ENCODE data around the gene RASA3. TPM values are rescaled to one million over a fixed set of nuclear protein-coding genes. Genes with fewer than 3 reads are reported as not detected.

Gene RASA3
- total RNA-seq, 1 experiment from 2014 or later, result 9.1 TPM

DNA sequence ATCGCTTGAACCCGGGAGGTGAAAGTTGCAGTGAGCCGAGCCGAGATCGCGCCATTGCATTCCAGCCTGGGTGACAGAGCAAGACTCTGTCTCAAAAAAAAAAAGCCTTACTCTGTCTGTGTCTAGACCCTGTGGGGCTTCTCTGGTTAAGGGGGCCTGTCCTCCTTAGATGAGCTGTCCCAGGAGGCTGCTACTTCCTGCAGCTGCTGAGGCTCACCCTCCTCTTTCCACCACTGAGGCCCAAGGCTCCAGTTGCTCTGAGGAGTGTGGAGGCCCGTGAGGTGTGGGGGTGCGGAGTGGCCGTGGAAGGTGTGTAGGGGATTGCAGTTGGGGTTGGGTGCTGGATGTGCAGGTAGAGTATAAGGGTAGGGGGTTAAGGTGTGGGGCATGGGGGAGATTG lies 22.1 kb upstream of the RASA3 start:
- Histone ChIP-seq H3K36me3 (ENCODE audit: low read depth, low read length) (no peaks in the 10 kb centered on the region), H2AFZ (ENCODE audit: low read length) (no peak overlapping the region), H3K9me3 (ENCODE audit: low read length) (no peaks in the 10 kb centered on the region), H3K4me1 (ENCODE audit: insufficient read depth, low read length) (peaks cover 15% of the 10 kb centered on the region), H3K9ac (ENCODE audit: low read length) (no peak overlapping the region), H4K20me1 (ENCODE audit: low read length) (no peaks in the 10 kb centered on the region), H3F3A (ENCODE audit: low read length, unreplicated experiment) (no peaks in the 10 kb centered on the region), H3K79me2 (ENCODE audit: low read length) (no peaks in the 10 kb centered on the region), H3K4me3 (ENCODE audit: low read length) (no peak overlapping the region), H3K9me2 (replicated peaks; ENCODE audit: low read length) (no peaks in the 10 kb centered on the region), H3K27me3 (ENCODE audit: low read length) (no peaks in the 10 kb centered on the region), H3K27ac (ENCODE audit: low read length) (no peak overlapping the region), H3K4me2 (ENCODE audit: low read length) (no peak overlapping the region)
- intact Hi-C loops (cut with micrococcal nuclease), result loop anchor here (5.0 kb wide), 1 partner anchor 68 kb away; no protein-coding TSS in a partner anchor
- DNase-seq (no peak), ATAC-seq (no peak)
- no TSS peak for BruUV-seq (replicated peaks)
- ChIA-PET POLR2A (ENCODE audit: unreplicated experiment) (no interaction called here), CTCF (no interaction called here)
- TF ChIP-seq CTCF (conservative IDR thresholded peaks at IDR 0.05; ENCODE audit: low read depth, low read length), result no peak
- no peak for TF ChIP-seq EZH2phosphoT487 (IDR thresholded peaks at IDR 0.05; ENCODE audit: borderline replicate concordance, low read length)
- no peak for TF ChIP-seq EZH2 (IDR thresholded peaks at IDR 0.05; ENCODE audit: low read length, unreplicated experiment)

DNA sequence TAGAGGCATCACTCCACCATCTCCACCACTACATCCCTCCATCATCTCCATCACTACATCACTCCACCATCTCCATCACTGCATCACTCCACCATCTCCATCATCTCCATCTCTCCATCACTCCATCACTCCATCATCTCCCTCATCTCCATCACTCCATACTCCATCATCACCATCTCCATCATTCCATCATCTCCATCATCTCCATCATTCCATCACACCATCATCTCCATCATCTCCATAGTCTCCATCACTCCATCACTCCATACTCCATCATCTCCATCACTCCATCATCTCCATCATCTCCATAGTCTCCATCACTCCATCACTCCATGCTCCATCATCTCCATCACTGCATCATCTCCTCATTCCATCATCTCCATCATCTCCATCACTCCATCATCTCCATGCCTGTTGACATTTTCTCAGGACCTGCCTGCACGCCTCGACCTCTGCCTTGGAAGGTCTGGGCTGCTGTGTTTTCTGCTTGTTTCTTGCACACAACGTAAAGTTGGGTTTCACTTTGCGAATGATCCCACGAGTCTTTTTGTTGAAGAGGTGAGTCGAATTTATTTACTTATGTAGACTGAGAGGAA lies 21.2 kb upstream of the RASA3 start:
- ChIA-PET POLR2A (ENCODE audit: unreplicated experiment) (no interaction called here), CTCF (no interaction called here)
- no peak for TF ChIP-seq CTCF (conservative IDR thresholded peaks at IDR 0.05; ENCODE audit: low read depth, low read length)
- Histone ChIP-seq H3K27ac (ENCODE audit: low read length) (no peak overlapping the region), H4K20me1 (ENCODE audit: low read length) (no peaks in the 10 kb centered on the region), H3F3A (ENCODE audit: low read length, unreplicated experiment) (no peaks in the 10 kb centered on the region), H3K9me2 (replicated peaks; ENCODE audit: low read length) (no peaks in the 10 kb centered on the region), H3K4me2 (ENCODE audit: low read length) (no peak overlapping the region), H2AFZ (ENCODE audit: low read length) (no peak overlapping the region), H3K9me3 (ENCODE audit: low read length) (no peaks in the 10 kb centered on the region), H3K4me3 (ENCODE audit: low read length) (no peak overlapping the region), H3K4me1 (ENCODE audit: insufficient read depth, low read length) (peaks cover 15% of the 10 kb centered on the region), H3K27me3 (ENCODE audit: low read length) (no peaks in the 10 kb centered on the region), H3K36me3 (ENCODE audit: low read depth, low read length) (no peaks in the 10 kb centered on the region), H3K79me2 (ENCODE audit: low read length) (no peaks in the 10 kb centered on the region), H3K9ac (ENCODE audit: low read length) (no peak overlapping the region)
- BruUV-seq (replicated peaks), result no TSS peak
- DNase-seq (no peak), ATAC-seq (no peak)
- intact Hi-C loops (cut with micrococcal nuclease), result loop anchor here (5.0 kb wide), 1 partner anchor 69 kb away; no protein-coding TSS in a partner anchor

GRCh38 chr13:114152831-114153371 lies 20.5 kb upstream of the RASA3 start:
- no peaks in the 10 kb centered on the region for H3K9me3 ChIP-seq (ENCODE audit: low read length)
- H3K79me2 ChIP-seq (ENCODE audit: low read length), result no peaks in the 10 kb centered on the region
- H3K4me2 ChIP-seq (ENCODE audit: low read length), result no peak overlapping the region
- H4K20me1 ChIP-seq (ENCODE audit: low read length), result no peaks in the 10 kb centered on the region
- no peak overlapping the region for H3K4me3 ChIP-seq (ENCODE audit: low read length)
- ChIA-PET POLR2A (ENCODE audit: unreplicated experiment) (no interaction called here), CTCF (no interaction called here)
- H3K27me3 ChIP-seq (ENCODE audit: low read length), result no peaks in the 10 kb centered on the region
- no peak for DNase-seq
- H3K9ac ChIP-seq (ENCODE audit: low read length), result no peak overlapping the region
- no peak overlapping the region for H3K27ac ChIP-seq (ENCODE audit: low read length)
- H3K4me1 ChIP-seq (ENCODE audit: insufficient read depth, low read length), result peaks cover 15% of the 10 kb centered on the region
- no peak overlapping the region for H2AFZ ChIP-seq (ENCODE audit: low read length)
- no peaks in the 10 kb centered on the region for H3F3A ChIP-seq (ENCODE audit: low read length, unreplicated experiment)
- ATAC-seq, result no peak
- TF ChIP-seq EZH2phosphoT487 (IDR thresholded peaks at IDR 0.05; ENCODE audit: borderline replicate concordance, low read length), result no peak
- TF ChIP-seq CTCF (conservative IDR thresholded peaks at IDR 0.05; ENCODE audit: low read depth, low read length), result no peak
- no peak for TF ChIP-seq EZH2 (IDR thresholded peaks at IDR 0.05; ENCODE audit: low read length, unreplicated experiment)
- intact Hi-C loops (cut with micrococcal nuclease), result loop anchor here (5.0 kb wide), 1 partner anchor 69 kb away; no protein-coding TSS in a partner anchor
- no TSS peak for BruUV-seq (replicated peaks)
- no peaks in the 10 kb centered on the region for H3K9me2 ChIP-seq (replicated peaks; ENCODE audit: low read length)
- no peaks in the 10 kb centered on the region for H3K36me3 ChIP-seq (ENCODE audit: low read depth, low read length)
